Right lobe of liver (tissue), 4 donors: ENCODE data around the gene PDE7B.

Source experiments
- CTCF ChIP-seq, 4 donors: fragments of 200-600 bp in 3 of 4; fragments of 450-650 bp in 1 of 4; IDR thresholded peaks; one replicate each; pipeline versions ENCODE4 v1.5.1 to v1.8.0; 2016 to 2022; ENCODE audit warnings: antibody characterized with exemption in 4 of 4, mild to moderate bottlenecking in 2 of 4
- POLR2A ChIP-seq: fragments of 450-650 bp; IDR thresholded peaks from one replicate; pipeline ENCODE4 v1.6.1; 2017; ENCODE audit warnings: antibody characterized with exemption, mild to moderate bottlenecking
- donor health status: DM: no; HTN: no; CAD: no.
- donor health status: DM: no; HTN: no; CAD: no.
- donor health status: DM: no; HTN: yes; CAD: no.

GRCh38 chr6:135819665-135820064 lies 31.8 kb upstream of the PDE7B start:
- no peak for TF ChIP-seq CTCF (IDR thresholded peaks at IDR 0.05)
- no peak for TF ChIP-seq POLR2A
